Stimulated activated CD4-positive, alpha-beta T cell treated with anti-CD3 and anti-CD28 coated beads, Interleukin-4, amount 100 ng/mL, for 24 hours (primary cell): ENCODE measurements around the gene PDK1.

Experiments
- DNase-seq: peaks from one replicate; pipeline ENCODE4 v3.0.0-alpha.2; 2020

Gene PDK1

GRCh38 chr2:172655091-172655837, 99.4 kb downstream of the PDK1 start:
- DNase-seq = no peak

GRCh38 chr2:172655838-172656573, 100.1 kb downstream of the PDK1 start:
- no peak for DNase-seq
